Panc1 (cell line): Measurements from ENCODE around the gene ALDOC.

Source experiments
- CTCF ChIP-seq: fragments of 450-650 bp; IDR thresholded peaks from 2 replicates; pipeline ENCODE4 v1.5.1; 2017; ENCODE audit warnings: mild to moderate bottlenecking
- POLR2AphosphoS5 ChIP-seq: IDR thresholded peaks from 2 replicates; pipeline ENCODE4 v1.6.1; 2012; ENCODE audit warnings: mild to moderate bottlenecking, low read depth, low read length, moderate library complexity
- TCF7L2 ChIP-seq: IDR thresholded peaks from 2 replicates; pipeline ENCODE4 v1.6.1; 2011; ENCODE audit warnings: mild to moderate bottlenecking, low read depth, low read length, inconsistent platforms

GRCh38 chr17:28582513-28582912 is 5.8 kb upstream of the ALDOC start:
- TF ChIP-seq TCF7L2 (no peak), CTCF (no peak), POLR2AphosphoS5 (no peak)
